Stimulated activated naive CD8-positive, alpha-beta T cell treated with anti-CD3 and anti-CD28 coated beads, Interleukin-15, Interleukin-2, amounts not matched to agents 100 ng/mL and 50 ng/mL, for 24 hours (primary cell): ENCODE data around the gene GRIN2B.

Source experiments
- H3K27ac Mint-ChIP-seq: one replicate; pipeline ENCODE4 v1.8.0; 2021; ENCODE audit warnings: mild to moderate bottlenecking, mixed read lengths
- H3K27me3 Mint-ChIP-seq: one replicate; pipeline ENCODE4 v1.8.0; 2021; ENCODE audit warnings: mixed read lengths
- H3K36me3 Mint-ChIP-seq: one replicate; pipeline ENCODE4 v1.8.0; 2021; ENCODE audit warnings: low read depth, mixed read lengths
- H3K4me1 Mint-ChIP-seq: one replicate; pipeline ENCODE4 v1.8.0; 2021; ENCODE audit warnings: low read depth, mixed read lengths
- H3K4me3 Mint-ChIP-seq: one replicate; pipeline ENCODE4 v1.8.0; 2021; ENCODE audit warnings: mild to moderate bottlenecking, mixed read lengths
- H3K9me3 Mint-ChIP-seq: one replicate; pipeline ENCODE4 v1.8.0; 2021; ENCODE audit warnings: mixed read lengths

The GRIN2B gene

DNA sequence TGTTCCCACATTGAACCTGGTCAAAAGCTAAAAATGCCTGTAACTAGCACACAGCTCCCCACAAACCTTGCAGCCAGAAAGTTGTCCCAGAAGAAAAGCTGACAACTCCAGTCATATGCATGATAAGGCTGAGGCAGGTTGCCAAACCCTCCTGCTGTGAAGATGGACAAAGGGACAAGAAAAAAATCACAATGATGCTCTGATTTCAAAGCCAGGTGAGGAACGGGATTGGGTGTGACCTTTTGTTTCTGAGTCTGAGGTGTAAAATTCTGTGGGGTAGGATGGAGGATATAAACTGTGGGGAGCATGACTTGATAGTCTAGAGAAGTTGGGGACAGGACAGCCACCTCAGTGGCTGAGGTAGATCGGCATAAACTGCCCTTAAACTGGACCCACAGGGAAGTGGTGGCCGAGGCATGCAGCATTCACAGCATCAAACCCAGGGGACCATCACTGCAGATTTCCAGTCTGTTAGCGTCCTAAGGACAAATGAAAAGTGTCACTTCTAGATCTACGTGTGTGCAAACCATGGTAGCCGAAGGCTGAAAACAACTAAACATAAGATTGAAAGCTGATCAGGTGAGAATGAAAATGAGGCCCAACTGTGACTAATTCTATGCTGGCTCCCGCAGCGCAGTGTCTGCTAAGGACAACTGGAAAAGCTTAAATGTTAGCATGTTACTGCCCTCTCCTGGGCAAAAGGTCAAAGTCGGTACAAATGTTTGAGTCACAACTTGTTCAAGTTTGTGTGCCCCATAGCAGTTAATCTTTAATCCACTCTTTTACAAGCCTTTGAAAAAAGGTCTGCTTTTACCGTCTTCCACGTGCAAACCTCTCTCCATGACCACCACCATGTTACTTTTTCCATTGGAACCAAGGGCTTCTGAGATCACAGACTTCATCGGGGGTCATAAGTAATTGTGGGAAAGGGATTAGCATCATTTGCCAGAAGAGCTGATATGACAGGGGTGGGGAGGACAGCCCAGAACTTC lies 39.8 kb downstream of the GRIN2B start:
- Mint-ChIP-seq H3K36me3 (no peaks in the 10 kb centered on the region), H3K4me3 (no peak overlapping the region), H3K9me3 (peaks cover 5% of the 10 kb centered on the region), H3K27ac (no peak overlapping the region), H3K27me3 (peaks cover 35% of the 10 kb centered on the region), H3K4me1 (no peaks in the 10 kb centered on the region)

- Mint-ChIP-seq H3K4me1 (no peaks in the 10 kb centered on the region), H3K4me3 (no peak overlapping the region), H3K27me3 (peaks cover 31% of the 10 kb centered on the region)
Measured at GRCh38 chr12:13940335-13940865, 41.0 kb downstream of the GRIN2B start.

DNA sequence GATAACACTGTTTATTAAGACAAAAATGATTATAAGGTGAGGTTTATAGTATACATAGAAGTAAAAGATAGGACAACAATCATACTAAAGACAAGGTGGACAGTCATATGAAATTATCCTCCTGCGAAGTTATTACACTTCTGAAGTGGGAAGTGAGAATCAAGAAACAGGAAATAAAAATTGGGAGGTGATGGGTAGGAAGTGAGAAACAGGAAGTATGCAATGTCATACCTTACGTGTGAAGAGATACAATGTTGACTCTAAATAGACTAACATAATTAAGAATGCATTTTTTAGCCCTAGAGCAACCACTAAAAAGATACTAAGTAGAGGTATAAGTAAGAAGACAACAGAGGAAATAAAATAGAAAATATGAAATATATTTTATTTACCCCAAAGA lies 43.7 kb downstream of the GRIN2B start:
- Mint-ChIP-seq H3K27me3 (peaks cover 20% of the 10 kb centered on the region), H3K36me3 (no peaks in the 10 kb centered on the region), H3K27ac (no peak overlapping the region), H3K4me3 (no peak overlapping the region), H3K9me3 (peaks cover 8% of the 10 kb centered on the region), H3K4me1 (no peaks in the 10 kb centered on the region)

More at GRCh38 chr12:13940335-13940865, 41.0 kb downstream of the GRIN2B start:
- Mint-ChIP-seq H3K36me3 (no peaks in the 10 kb centered on the region), H3K27ac (no peak overlapping the region), H3K9me3 (peaks cover 5% of the 10 kb centered on the region)

- Mint-ChIP-seq H3K9me3 (peaks cover 8% of the 10 kb centered on the region), H3K27ac (no peak overlapping the region), H3K27me3 (peaks cover 2% of the 10 kb centered on the region), H3K4me3 (no peak overlapping the region), H3K36me3 (no peaks in the 10 kb centered on the region), H3K4me1 (no peaks in the 10 kb centered on the region)
Measured at GRCh38 chr12:13935169-13935568, 46.2 kb downstream of the GRIN2B start.
